Memory B cell (primary cell): ENCODE results near the gene ZNF839.

Experiments used
- ATAC-seq: fragments of 150-1000 bp; cut with Tn5 transposase; 2 replicates; pipeline ENCODE4 v1.10.0; 2021; ENCODE audit warnings: low read depth, mild to moderate bottlenecking, moderate library complexity
- DNase-seq, 2 donors: peaks; one replicate each; pipeline ENCODE4 v3.0.0; 2022; ENCODE audit warnings: low spot score in 2 of 2
- H3K27ac Mint-ChIP-seq: one replicate; pipeline ENCODE4 v1.8.0; 2022; ENCODE audit warnings: mild to moderate bottlenecking, moderate library complexity, mixed read lengths
- H3K27me3 Mint-ChIP-seq: one replicate; pipeline ENCODE4 v1.8.0; 2022; ENCODE audit warnings: mixed read lengths
- H3K36me3 Mint-ChIP-seq: one replicate; pipeline ENCODE4 v1.8.0; 2022; ENCODE audit warnings: mild to moderate bottlenecking, mixed read lengths
- H3K4me1 Mint-ChIP-seq: one replicate; pipeline ENCODE4 v1.8.0; 2022; ENCODE audit warnings: mixed read lengths
- H3K4me3 Mint-ChIP-seq: one replicate; pipeline ENCODE4 v1.8.0; 2022; ENCODE audit warnings: mild to moderate bottlenecking, moderate library complexity, mixed read lengths
- H3K9me3 Mint-ChIP-seq: one replicate; pipeline ENCODE4 v1.8.0; 2022; ENCODE audit warnings: mixed read lengths

The ZNF839 gene

DNA sequence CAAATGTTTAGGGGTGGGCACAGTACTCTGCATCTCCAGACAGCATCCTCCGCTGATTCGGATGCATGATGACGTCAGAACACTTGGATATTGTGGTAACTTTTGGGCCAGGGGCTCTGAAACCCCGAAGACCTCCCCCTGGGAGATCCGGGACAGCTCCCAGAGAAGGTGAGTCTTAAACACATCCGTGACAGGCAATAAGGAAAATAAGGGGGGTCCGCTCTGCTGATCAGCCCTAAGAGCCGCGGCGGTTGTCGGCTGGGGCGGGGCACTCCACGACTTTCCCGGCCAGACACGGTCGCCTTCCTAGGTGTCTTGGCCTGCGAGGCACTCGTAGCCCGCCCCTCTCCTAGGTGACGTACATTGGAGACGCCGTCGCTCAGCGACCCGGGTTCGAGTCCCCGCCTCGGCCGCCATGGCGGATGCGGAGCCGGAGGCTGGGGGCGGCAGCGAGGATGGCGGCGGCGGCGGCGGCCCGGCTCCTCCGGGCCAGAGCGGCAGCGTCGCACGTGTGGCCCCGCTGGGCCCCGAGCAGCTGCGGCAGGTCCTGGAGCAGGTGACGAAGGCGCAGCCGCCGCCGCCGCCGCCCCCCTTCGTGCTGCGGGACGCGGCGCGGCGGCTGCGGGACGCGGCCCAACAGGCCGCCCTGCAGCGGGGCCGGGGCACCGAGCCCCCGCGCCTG lies at the start of gene ZNF839:
Gene ZNF839 (plus strand): TSS at position 396 of the 682 bp plus-strand sequence. CDS start 20 bp downstream, at position 416.
- DNase-seq (peak; percentile 94 to 99), ATAC-seq (peak; percentile 72)
- H3K27ac Mint-ChIP-seq: peak within 1 kb of the TSS; percentile 95
- peaks cover 29% of the 10 kb centered on the region for H3K4me1 Mint-ChIP-seq
- no peaks in the 10 kb centered on the region for H3K9me3 Mint-ChIP-seq
- peak within 1 kb of the TSS; percentile 95 for H3K4me3 Mint-ChIP-seq
- no peaks in the 10 kb centered on the region for H3K36me3 Mint-ChIP-seq
- H3K27me3 Mint-ChIP-seq: no peaks in the 10 kb centered on the region

DNA sequence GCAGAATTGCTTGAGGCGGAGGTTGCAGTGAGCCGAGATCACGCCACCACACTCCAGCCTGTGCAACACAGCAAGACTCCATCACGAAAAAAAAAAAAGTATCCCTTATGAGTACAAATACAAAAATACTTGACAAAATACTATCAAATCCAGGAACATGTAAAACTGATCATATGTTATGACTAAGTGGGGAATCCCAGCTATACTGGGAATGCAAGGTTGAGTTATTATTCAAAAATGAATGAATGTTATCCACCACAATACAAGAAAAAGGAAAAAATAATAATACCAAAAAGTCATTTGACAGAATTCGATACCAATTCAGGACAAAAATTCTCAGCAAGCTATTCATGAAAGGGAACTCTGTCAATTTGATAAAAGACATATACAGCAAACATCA lies 47.2 kb upstream of the ZNF839 start:
- H3K27me3 Mint-ChIP-seq: no peaks in the 10 kb centered on the region
- no peaks in the 10 kb centered on the region for H3K36me3 Mint-ChIP-seq
- no peak for ATAC-seq
- no peaks in the 10 kb centered on the region for H3K9me3 Mint-ChIP-seq
- no peaks in the 10 kb centered on the region for H3K4me1 Mint-ChIP-seq
- no peak overlapping the region for H3K27ac Mint-ChIP-seq
- no peak overlapping the region for H3K4me3 Mint-ChIP-seq
- DNase-seq: no peak

DNA sequence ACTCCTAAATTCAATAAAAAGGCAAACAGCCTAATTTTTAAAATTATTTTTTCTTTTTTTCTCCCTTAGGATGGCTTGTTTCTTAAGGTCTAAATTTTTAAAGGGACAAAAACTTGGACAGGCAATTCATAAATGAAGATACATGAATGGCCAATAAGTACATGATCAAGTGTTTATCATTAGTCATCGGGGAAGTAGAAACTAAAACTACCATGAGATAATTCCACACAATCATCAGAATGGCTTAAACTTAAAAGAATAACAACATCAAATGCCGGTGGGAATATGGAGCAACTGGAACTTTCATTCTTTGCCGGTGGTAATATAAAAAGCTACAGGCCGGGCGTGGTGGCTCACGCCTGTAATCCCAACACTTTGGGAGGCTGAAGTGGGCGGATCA lies 43.7 kb upstream of the ZNF839 start:
- Mint-ChIP-seq H3K4me3 (no peak overlapping the region), H3K36me3 (no peaks in the 10 kb centered on the region), H3K9me3 (no peaks in the 10 kb centered on the region), H3K4me1 (no peaks in the 10 kb centered on the region), H3K27me3 (no peaks in the 10 kb centered on the region), H3K27ac (no peak overlapping the region)
- DNase-seq: no peak
- ATAC-seq: no peak

DNA sequence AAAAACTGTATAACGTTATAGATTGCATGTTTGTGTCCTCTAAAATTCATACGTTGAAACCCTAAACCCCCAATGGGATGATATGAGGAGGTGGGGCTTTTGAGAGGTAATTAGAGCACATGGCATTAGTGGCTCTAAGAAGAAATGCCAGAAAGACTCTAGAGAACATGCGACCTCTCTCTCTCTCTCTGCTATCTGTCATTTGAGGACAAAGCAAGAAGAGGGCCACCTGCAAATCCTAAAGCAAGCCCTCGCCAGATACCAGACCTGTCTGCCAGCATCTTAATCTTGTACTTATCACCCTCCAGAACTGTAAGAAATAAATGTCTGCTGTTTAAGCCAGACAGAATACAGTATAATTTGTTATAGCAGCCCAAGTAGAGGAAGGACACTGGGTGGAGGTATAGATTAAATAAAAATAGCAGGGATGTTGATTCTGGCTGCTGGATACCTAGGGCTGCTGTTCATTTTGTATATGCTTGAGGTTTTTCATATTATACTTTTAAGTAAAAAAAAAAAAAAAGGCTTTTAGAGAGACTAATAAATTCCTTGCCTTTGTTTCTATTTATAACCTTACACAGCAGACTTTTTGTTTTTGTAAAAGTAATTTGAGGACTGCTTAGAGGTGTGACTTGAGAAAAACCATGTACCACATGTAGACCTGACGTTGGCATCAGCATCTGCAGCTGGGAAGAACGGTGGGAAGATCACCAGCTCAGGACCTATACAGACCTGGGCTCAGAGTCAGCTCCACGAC lies 41.5 kb upstream of the ZNF839 start:
- no peak overlapping the region for H3K27ac Mint-ChIP-seq
- H3K4me1 Mint-ChIP-seq: no peaks in the 10 kb centered on the region
- ATAC-seq (no peak), DNase-seq (no peak)
- no peaks in the 10 kb centered on the region for H3K36me3 Mint-ChIP-seq
- H3K4me3 Mint-ChIP-seq: no peak overlapping the region
- no peaks in the 10 kb centered on the region for H3K9me3 Mint-ChIP-seq
- H3K27me3 Mint-ChIP-seq: no peaks in the 10 kb centered on the region

DNA sequence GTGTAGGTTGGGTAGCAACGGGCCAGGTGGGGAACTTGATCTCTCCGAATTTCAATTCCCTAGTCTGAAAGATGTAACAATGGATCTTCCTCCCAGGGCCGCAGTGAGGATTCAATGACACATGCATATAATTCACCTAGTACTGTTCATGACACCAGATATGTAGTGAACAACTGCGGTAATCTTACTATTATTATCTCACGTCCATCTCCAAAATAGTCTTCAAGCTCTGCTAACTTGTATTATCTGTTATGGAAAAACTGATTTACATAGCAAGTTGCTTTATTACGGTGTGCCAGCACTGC lies 41.0 kb upstream of the ZNF839 start:
- no peak overlapping the region for H3K4me3 Mint-ChIP-seq
- no peak overlapping the region for H3K27ac Mint-ChIP-seq
- no peaks in the 10 kb centered on the region for H3K9me3 Mint-ChIP-seq
- ATAC-seq: no peak
- no peaks in the 10 kb centered on the region for H3K4me1 Mint-ChIP-seq
- H3K27me3 Mint-ChIP-seq: no peaks in the 10 kb centered on the region
- H3K36me3 Mint-ChIP-seq: no peaks in the 10 kb centered on the region
- no peak for DNase-seq

DNA sequence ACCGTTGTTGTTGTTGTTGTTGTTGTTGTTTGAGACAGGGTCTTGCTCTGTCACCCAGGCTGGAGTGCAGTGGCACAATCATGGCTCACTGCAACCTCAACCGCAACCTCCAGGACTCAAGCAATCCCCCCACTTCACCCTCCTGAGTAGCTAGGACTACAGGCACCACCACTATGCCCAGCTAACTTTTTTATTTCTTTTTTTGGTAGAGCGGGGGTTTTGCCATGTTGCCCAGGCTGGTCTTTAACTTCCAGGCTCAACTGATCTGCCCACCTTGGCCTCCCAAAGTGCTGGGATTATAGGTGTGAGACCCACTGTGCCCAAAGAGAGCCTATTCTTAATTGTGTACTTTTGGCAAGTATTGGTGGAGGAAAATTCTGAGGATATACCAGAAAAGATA lies 40.3 kb upstream of the ZNF839 start:
- Mint-ChIP-seq H3K27me3 (no peaks in the 10 kb centered on the region), H3K4me1 (no peaks in the 10 kb centered on the region), H3K9me3 (no peaks in the 10 kb centered on the region), H3K36me3 (no peaks in the 10 kb centered on the region), H3K4me3 (no peak overlapping the region), H3K27ac (no peak overlapping the region)
- no peak for DNase-seq
- no peak for ATAC-seq

DNA sequence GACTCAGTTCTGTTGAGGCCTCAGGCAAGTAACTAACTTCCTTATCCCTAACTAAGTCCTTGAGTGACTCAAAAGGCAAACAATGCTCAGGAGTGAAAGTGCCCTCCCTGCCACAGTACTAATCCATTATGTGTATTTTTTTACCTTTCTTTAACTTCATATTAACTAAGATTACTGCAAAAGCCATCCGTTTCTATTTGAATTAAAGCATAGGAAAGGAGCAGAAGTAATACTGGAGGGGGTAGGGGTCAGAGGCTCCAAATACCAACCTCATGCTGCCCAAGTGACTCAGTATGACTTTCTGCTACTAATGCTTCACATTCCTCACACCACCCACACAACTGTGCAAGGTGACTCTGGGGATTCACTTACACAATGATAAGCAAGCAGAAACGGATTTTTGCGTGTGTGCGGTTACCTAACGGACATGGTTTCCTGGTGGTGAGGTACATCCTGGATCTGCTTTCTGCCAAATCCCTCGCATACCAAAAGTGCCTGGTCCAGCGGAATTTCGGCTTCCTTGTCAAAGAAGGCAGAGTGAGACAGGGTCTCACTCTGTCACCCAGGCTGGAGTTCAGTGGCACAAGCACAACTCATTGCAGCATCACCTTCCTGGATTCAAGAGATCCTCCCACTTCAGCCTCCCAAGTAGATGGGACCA lies 39.7 kb upstream of the ZNF839 start:
- H3K4me3 Mint-ChIP-seq: no peak overlapping the region
- H3K9me3 Mint-ChIP-seq: no peaks in the 10 kb centered on the region
- H3K4me1 Mint-ChIP-seq: no peaks in the 10 kb centered on the region
- no peaks in the 10 kb centered on the region for H3K36me3 Mint-ChIP-seq
- H3K27me3 Mint-ChIP-seq: no peaks in the 10 kb centered on the region
- no peak for DNase-seq
- no peak for ATAC-seq
- H3K27ac Mint-ChIP-seq: no peak overlapping the region

DNA sequence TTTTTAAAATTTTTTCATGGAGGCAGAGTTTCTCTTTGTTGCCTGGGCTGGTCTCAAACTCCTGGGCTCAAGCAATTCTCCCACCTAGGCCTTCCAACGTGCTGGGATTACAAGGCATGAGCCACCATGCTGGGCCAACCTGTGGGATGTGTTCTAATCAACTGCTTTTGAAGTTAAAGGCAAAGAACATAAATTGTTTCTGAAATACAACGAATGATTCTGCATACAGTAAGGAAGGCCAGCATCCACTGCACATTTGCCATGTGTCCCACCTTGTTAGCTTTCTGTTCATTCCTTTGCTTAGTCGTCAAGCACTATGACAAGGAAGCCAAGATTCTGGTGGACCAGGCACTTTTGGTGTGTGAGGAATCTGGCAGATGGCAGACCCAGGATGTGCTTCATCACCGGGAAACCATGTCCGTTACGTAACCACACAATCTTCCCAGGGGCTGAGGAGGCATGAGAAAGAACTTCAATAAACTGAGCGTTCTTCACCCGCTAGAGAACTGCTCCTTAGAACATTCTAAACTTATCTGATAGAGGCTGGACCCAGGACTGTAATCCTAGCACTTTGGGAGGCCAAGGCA lies 39.1 kb upstream of the ZNF839 start:
- H3K4me1 Mint-ChIP-seq: no peaks in the 10 kb centered on the region

DNA sequence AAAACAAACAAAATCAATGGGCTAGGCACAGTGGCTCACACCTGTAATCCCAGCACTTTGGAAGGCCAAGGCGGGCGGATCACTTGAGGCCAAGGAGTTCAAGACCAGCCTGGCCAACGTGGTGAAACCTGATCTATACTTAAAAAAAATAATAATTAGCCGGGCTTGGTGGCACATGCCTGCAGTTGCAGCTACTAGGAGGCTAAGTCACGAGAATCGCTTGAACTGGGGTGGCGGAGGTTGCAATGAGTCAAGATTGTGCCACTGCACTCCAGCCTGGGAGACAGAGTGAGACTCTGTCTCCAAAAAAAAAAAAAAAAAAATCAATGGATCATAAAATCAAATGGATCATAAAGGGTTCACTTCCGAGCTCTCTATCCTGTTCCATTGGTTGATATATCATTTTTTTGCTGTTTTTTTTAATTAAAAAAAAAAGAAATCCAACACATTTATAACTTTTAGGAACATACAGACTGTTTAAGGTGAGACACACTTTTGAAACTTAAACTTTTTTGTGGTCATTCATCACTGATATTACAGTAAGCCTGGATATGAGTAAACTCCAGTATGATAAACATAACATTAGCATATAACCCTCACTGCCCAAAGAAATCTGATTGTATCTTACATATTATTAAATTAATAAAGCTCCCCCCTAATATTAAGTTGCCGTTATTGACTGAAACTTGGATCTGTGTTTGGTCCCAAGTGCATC lies 36.6 kb upstream of the ZNF839 start:
- no peaks in the 10 kb centered on the region for H3K36me3 Mint-ChIP-seq
- H3K27me3 Mint-ChIP-seq: no peaks in the 10 kb centered on the region
- no peaks in the 10 kb centered on the region for H3K4me1 Mint-ChIP-seq
- no peak overlapping the region for H3K27ac Mint-ChIP-seq
- no peaks in the 10 kb centered on the region for H3K9me3 Mint-ChIP-seq
- ATAC-seq: no peak
- no peak for DNase-seq
- H3K4me3 Mint-ChIP-seq: no peak overlapping the region

More for the DNA sequence above, 39.1 kb upstream of the ZNF839 start:
- Mint-ChIP-seq H3K4me3 (no peak overlapping the region), H3K9me3 (no peaks in the 10 kb centered on the region), H3K27me3 (no peaks in the 10 kb centered on the region), H3K36me3 (no peaks in the 10 kb centered on the region), H3K27ac (no peak overlapping the region)
- no peak for DNase-seq
- ATAC-seq: no peak

DNA sequence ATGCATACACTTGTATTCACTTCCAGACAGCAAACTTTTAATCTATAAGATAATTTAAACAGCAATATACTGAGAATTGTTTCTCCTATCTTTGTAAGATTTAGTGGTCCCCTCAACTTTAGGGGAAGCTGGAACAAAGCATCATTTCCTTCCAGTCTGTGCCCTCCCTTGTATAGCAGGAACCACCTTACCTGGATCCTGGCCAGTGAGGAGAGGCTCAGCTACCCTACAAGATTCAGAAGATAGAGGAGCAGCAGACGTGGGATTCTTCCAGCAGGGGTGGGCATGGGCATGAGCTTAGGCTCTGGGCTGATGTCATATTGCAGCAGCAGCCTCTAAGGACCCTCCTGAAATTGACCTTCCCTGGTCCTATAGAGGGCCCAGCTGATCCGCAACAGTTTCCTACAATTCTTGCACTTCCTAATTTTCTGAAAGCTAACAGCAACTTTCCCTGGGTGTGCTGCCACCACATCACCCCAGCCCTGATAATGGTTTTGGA lies 35.9 kb upstream of the ZNF839 start:
- ATAC-seq (no peak), DNase-seq (no peak)
- no peak overlapping the region for H3K4me3 Mint-ChIP-seq
- no peak overlapping the region for H3K27ac Mint-ChIP-seq
- H3K4me1 Mint-ChIP-seq: no peaks in the 10 kb centered on the region
- H3K27me3 Mint-ChIP-seq: no peaks in the 10 kb centered on the region
- H3K36me3 Mint-ChIP-seq: no peaks in the 10 kb centered on the region
- peaks cover 2% of the 10 kb centered on the region for H3K9me3 Mint-ChIP-seq

DNA sequence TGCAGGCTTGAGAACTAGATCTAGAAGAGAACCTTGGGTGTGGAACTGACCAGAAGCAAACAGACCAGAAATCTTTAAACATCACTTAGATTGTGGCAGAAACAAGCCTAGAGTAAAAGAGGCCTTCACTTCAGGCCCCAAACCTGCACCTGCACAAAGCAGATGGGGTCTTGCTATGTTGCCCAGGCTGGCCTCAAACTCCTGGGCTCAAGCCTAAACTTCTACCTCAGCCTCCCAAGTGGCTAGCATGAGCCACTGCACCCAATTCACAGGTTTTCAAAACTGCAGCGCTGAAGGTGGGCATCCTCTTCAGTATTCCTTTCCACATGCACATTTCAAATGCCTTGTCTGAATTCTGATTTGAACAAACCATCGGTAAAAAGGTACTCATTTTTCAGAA lies 34.4 kb upstream of the ZNF839 start:
- Mint-ChIP-seq H3K4me3 (no peak overlapping the region), H3K27me3 (no peaks in the 10 kb centered on the region), H3K4me1 (no peaks in the 10 kb centered on the region), H3K36me3 (no peaks in the 10 kb centered on the region), H3K9me3 (peaks cover 2% of the 10 kb centered on the region), H3K27ac (no peak overlapping the region)
- no peak for ATAC-seq
- no peak for DNase-seq

DNA sequence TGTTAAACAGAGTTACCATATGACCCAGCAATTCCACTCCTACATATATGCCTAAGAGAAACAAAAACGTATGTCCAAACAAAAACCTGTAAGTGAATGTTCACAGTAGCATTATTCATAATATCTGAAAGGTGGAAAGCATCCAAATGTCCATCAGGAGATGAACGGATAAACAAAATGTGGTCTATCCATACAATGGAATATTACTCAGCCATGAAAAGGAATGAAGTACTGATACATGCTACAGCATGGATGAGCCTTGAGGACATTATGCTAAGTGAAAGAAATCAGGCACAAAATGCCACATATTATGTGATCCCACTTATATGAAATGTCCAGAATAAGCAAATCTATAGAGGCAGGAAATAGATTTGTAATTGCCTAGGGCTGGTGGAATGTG lies 31.4 kb upstream of the ZNF839 start:
- ATAC-seq (no peak), DNase-seq (no peak)
- Mint-ChIP-seq H3K27me3 (no peaks in the 10 kb centered on the region), H3K4me3 (no peak overlapping the region), H3K27ac (no peak overlapping the region), H3K36me3 (no peaks in the 10 kb centered on the region), H3K9me3 (peaks cover 2% of the 10 kb centered on the region), H3K4me1 (no peaks in the 10 kb centered on the region)

DNA sequence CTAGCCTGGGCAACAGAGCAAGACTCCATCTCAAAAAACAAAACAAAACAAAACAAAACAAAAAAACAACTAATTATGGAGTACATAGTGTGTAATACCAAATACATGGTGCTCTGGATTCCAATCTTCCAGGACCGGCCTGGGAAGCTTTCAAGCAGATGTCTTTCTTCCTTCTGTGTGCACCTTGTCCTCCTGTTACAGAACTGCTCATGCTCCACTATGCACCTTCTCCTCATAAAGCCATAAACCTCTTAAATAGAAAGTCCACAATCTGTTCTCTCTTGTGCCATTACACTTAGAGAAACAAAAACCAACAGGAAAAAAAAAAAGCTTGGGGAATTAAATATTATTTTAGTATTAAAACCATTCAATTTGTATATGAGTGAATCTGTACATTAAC lies 27.1 kb upstream of the ZNF839 start:
- no peak overlapping the region for H3K4me3 Mint-ChIP-seq
- peaks cover 2% of the 10 kb centered on the region for H3K27me3 Mint-ChIP-seq
- H3K9me3 Mint-ChIP-seq: peaks cover 2% of the 10 kb centered on the region
- no peak for ATAC-seq
- no peaks in the 10 kb centered on the region for H3K4me1 Mint-ChIP-seq
- DNase-seq: no peak
- H3K27ac Mint-ChIP-seq: no peak overlapping the region
- no peaks in the 10 kb centered on the region for H3K36me3 Mint-ChIP-seq

DNA sequence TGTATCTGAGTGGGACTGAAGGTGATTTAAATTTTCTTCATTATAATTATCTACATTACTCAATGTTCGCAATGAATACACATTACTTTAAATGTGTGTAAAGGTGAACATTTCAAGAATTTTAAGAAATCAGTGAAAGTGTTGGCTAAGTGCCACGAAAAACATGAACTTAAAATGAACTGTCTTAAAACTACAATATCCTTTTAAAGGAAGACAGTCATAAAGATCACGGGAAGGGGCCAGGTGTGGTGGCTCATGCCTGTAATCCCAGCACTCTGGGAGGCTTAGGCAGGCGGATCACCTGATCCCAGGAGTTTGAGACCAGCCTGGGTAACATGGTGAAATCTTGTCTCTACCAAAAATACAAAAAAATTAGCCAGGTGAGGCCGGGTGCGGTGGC lies 25.8 kb upstream of the ZNF839 start:
- no peaks in the 10 kb centered on the region for H3K9me3 Mint-ChIP-seq
- H3K4me1 Mint-ChIP-seq: no peaks in the 10 kb centered on the region
- DNase-seq (no peak), ATAC-seq (no peak)
- peaks cover 2% of the 10 kb centered on the region for H3K27me3 Mint-ChIP-seq
- H3K4me3 Mint-ChIP-seq: no peak overlapping the region
- H3K36me3 Mint-ChIP-seq: no peaks in the 10 kb centered on the region
- no peak overlapping the region for H3K27ac Mint-ChIP-seq
